Activated T-cell treated with anti-CD3 and anti-CD28 coated beads for 1 hour (primary cell): ENCODE results near the gene RIIAD1.
"Not testable (repeated sequence)": the region's sequence is repeated elsewhere in the genome, so short reads cannot be mapped to it uniquely, and the experiment has no call there.

Experiments used
- DNase-seq: peaks from one replicate; pipeline ENCODE4 v3.0.0-alpha.2; 2020; ENCODE audit warnings: low read depth

Gene RIIAD1

GRCh38 chr1:151720974-151721787 lies at the start of gene RIIAD1:
Gene RIIAD1, plus strand, starts transcription at chr1:151721522. Its CDS starts 15 bp downstream, at chr1:151721537.
- peak; percentile 22 for DNase-seq

- DNase-seq, result no peak
Measured at GRCh38 chr1:151673407-151673806, 47.9 kb upstream of the RIIAD1 start.

- no peak for DNase-seq
Measured at GRCh38 chr1:151680391-151680790, 40.9 kb upstream of the RIIAD1 start.

GRCh38 chr1:151680826-151681225 lies 40.5 kb upstream of the RIIAD1 start:
- no peak for DNase-seq

GRCh38 chr1:151681923-151682322 lies 39.4 kb upstream of the RIIAD1 start:
- no peak for DNase-seq

GRCh38 chr1:151682901-151683300 lies 38.4 kb upstream of the RIIAD1 start:
- DNase-seq, result not testable (repeated sequence)

GRCh38 chr1:151684128-151684527 lies 37.2 kb upstream of the RIIAD1 start:
- no peak for DNase-seq

GRCh38 chr1:151686561-151686960 lies 34.8 kb upstream of the RIIAD1 start:
- DNase-seq, result no peak

GRCh38 chr1:151689494-151689893 lies 31.8 kb upstream of the RIIAD1 start:
- no peak for DNase-seq

GRCh38 chr1:151692226-151692625 lies 29.1 kb upstream of the RIIAD1 start:
- DNase-seq, result no peak

GRCh38 chr1:151693057-151693651 lies 28.2 kb upstream of the RIIAD1 start:
- DNase-seq, result no peak

GRCh38 chr1:151701515-151701914 lies 19.8 kb upstream of the RIIAD1 start:
- DNase-seq, result no peak

GRCh38 chr1:151702936-151703335 lies 18.4 kb upstream of the RIIAD1 start:
- DNase-seq, result no peak

- no peak for DNase-seq
Measured at GRCh38 chr1:151703813-151704212, 17.5 kb upstream of the RIIAD1 start.

GRCh38 chr1:151704246-151704645 lies 17.1 kb upstream of the RIIAD1 start:
- DNase-seq, result no peak

- DNase-seq, result no peak
Measured at GRCh38 chr1:151705146-151705545, 16.2 kb upstream of the RIIAD1 start.

- DNase-seq, result no peak
Measured at GRCh38 chr1:151705753-151706463, 15.4 kb upstream of the RIIAD1 start.

- DNase-seq, result no peak
Measured at GRCh38 chr1:151706464-151707415, 14.6 kb upstream of the RIIAD1 start.

GRCh38 chr1:151707541-151708065 lies 13.7 kb upstream of the RIIAD1 start:
- no peak for DNase-seq

GRCh38 chr1:151708891-151709290 lies 12.4 kb upstream of the RIIAD1 start:
- DNase-seq, result no peak

- no peak for DNase-seq
Measured at GRCh38 chr1:151710187-151710840, 11.0 kb upstream of the RIIAD1 start.
